Fibroblast of lung (primary cell): ENCODE measurements around the gene ABHD16A.

Source experiments
- EZH2 ChIP-seq: IDR thresholded peaks from 2 replicates; pipeline ENCODE4 v1.5.1; 2012; ENCODE audit warnings: low read length, control low read depth, mild to moderate bottlenecking; ENCODE audit errors: missing control alignments
- TF ChIP-seq, protein P1 (sequence below), 2 donors: IDR thresholded peaks in 1 of 2; conservative IDR thresholded peaks in 1 of 2; 1 replicate in 1 of 2; 2 replicates in 1 of 2; pipeline ENCODE4 v1.5.1; 2011 to 2012; ENCODE audit warnings: low read length in 2 of 2, control low read depth in 1 of 2, inconsistent platforms in 1 of 2, low read depth in 1 of 2, mild to moderate bottlenecking in 1 of 2

DNA sequence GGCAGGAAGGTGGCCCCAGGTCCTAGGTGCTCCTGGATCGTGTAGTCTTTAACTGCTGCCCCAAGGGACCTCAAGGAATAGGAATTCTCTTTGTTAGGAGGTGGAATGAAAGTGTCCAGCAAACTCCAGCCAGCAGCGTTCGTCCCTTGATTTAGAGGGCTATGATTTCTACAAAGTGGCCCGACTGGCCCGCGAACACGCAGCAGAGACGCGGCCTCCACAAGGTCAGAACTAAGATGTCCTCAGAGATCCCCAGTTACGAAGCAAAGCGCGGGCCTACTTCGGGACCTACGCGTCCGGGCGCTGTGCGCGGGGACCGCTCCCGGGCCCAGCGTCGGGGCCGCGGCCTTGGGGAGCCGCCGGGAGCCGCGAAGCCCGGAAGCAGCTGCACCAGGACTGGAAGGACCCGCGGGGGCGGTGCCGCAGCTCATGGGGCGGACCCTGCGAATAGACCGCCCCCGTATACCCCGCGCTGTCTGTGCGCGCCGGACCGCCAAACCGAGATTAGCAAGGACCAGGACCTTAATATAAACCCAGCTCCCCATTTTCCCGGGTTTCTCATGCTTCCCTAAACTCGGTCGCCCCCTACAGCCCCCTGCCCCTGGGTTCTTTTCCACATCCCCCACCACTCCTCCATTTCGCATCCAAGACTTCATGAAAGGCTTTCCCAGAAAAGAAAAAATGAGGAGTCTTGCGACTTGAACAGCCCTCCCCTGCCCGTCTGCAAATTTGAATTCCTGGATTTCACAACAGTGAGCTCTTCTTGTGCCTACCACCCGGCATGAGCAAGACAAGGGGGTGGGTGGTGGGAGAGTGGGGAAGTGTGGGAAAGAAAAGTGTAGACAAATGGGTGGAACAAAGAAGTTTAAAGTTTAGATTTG, 42.5 kb downstream of the ABHD16A start, which contains the start of gene C6orf47:
- TF ChIP-seq, protein P1, sequence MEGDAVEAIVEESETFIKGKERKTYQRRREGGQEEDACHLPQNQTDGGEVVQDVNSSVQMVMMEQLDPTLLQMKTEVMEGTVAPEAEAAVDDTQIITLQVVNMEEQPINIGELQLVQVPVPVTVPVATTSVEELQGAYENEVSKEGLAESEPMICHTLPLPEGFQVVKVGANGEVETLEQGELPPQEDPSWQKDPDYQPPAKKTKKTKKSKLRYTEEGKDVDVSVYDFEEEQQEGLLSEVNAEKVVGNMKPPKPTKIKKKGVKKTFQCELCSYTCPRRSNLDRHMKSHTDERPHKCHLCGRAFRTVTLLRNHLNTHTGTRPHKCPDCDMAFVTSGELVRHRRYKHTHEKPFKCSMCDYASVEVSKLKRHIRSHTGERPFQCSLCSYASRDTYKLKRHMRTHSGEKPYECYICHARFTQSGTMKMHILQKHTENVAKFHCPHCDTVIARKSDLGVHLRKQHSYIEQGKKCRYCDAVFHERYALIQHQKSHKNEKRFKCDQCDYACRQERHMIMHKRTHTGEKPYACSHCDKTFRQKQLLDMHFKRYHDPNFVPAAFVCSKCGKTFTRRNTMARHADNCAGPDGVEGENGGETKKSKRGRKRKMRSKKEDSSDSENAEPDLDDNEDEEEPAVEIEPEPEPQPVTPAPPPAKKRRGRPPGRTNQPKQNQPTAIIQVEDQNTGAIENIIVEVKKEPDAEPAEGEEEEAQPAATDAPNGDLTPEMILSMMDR (conservative IDR thresholded peaks at IDR 0.05 in 1 of 2, IDR thresholded peaks at IDR 0.05 in 1 of 2; ENCODE audit: low read depth in 1 of 2, low read length in 2 of 2), result no peak
- TF ChIP-seq EZH2, result no peak
